Chondrocyte (in vitro differentiated cells): Measurements from ENCODE around the gene KRTAP17-1. TPM values are rescaled to one million over a fixed set of nuclear protein-coding genes. Genes with fewer than 3 reads are reported as not detected.

Experiments used
- DNase-seq: peaks from one replicate; pipeline ENCODE4 v3.0.0; 2021; ENCODE audit warnings: mixed read lengths, low spot score
- H3K27ac Mint-ChIP-seq: one replicate; pipeline ENCODE4 v1.8.0; 2021; ENCODE audit warnings: mild to moderate bottlenecking, moderate library complexity, mixed read lengths; ENCODE audit not compliant: unreplicated experiment
- H3K27me3 Mint-ChIP-seq: 2 replicates; pipeline ENCODE4 v1.8.0; 2021; ENCODE audit warnings: low read depth, mixed read lengths
- H3K36me3 Mint-ChIP-seq: 2 replicates; pipeline ENCODE4 v1.8.0; 2021; ENCODE audit warnings: low read depth, mixed read lengths
- H3K4me1 Mint-ChIP-seq: 2 replicates; pipeline ENCODE4 v1.8.0; 2021; ENCODE audit warnings: low read depth, mild to moderate bottlenecking, mixed read lengths
- H3K4me3 Mint-ChIP-seq: one replicate; pipeline ENCODE4 v1.8.0; 2021; ENCODE audit warnings: mild to moderate bottlenecking, moderate library complexity, mixed read lengths; ENCODE audit not compliant: unreplicated experiment
- H3K9me3 Mint-ChIP-seq: 2 replicates; pipeline ENCODE4 v1.8.0; 2021; ENCODE audit warnings: low read depth, mixed read lengths
- total RNA-seq: library from RNA; stranded (reverse); gene quantifications from 3 replicates; pipeline ENCODE4 v1.2.1, GENCODE V29; 2021
- TF ChIP-seq, protein P1 (sequence below): fragments of 200-600 bp; sonication (generic); IDR thresholded peaks from 2 replicates; pipeline ENCODE4 v1.5.0; 2021; ENCODE audit warnings: antibody characterized with exemption, mild to moderate bottlenecking, moderate library complexity

KRTAP17-1 gene
- total RNA-seq, 1 donor from 2014 or later: not detected

GRCh38 chr17:41318231-41318630 lies 2.7 kb upstream of the KRTAP17-1 start:
- Mint-ChIP-seq H3K9me3 (peaks cover 12% of the 10 kb centered on the region), H3K4me3 (no peak overlapping the region), H3K27ac (no peak overlapping the region), H3K4me1 (peaks cover 6% of the 10 kb centered on the region), H3K36me3 (peaks cover 3% of the 10 kb centered on the region), H3K27me3 (peaks cover 8% of the 10 kb centered on the region)
- TF ChIP-seq, protein P1, sequence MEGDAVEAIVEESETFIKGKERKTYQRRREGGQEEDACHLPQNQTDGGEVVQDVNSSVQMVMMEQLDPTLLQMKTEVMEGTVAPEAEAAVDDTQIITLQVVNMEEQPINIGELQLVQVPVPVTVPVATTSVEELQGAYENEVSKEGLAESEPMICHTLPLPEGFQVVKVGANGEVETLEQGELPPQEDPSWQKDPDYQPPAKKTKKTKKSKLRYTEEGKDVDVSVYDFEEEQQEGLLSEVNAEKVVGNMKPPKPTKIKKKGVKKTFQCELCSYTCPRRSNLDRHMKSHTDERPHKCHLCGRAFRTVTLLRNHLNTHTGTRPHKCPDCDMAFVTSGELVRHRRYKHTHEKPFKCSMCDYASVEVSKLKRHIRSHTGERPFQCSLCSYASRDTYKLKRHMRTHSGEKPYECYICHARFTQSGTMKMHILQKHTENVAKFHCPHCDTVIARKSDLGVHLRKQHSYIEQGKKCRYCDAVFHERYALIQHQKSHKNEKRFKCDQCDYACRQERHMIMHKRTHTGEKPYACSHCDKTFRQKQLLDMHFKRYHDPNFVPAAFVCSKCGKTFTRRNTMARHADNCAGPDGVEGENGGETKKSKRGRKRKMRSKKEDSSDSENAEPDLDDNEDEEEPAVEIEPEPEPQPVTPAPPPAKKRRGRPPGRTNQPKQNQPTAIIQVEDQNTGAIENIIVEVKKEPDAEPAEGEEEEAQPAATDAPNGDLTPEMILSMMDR: no peak
- DNase-seq: no peak

DNA sequence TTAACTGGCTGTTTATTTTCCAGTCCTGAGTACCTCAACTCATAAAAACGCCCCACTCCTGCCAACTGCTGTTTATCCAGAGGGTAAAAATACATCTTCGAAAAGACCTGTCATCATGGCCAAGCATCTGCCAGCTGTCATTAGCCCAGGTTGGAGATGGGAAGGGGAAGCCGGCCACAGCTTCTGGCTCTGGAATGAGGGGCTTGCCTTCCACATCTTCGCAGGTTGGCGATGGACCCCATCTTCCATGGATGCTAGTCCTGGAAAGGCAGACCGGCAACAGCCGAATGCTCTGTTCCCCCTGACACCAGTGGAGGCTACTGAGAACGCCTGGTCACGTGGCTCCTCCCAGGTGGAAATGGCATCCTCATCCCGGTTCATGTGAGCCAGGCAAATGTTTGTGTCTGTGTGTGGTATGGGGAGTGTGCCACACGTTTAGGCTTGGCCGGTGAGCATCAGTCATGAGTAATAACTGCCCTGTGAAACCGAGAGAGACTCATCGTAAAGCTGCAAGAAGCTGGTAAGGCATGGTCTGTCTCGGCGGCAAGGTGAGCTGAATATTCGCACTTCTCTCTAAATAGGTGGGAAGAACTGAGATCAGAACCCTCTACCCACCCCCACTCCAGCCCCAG lies 420 bp upstream of the KRTAP17-1 start:
- Mint-ChIP-seq H3K9me3 (peaks cover 12% of the 10 kb centered on the region), H3K36me3 (peaks cover 3% of the 10 kb centered on the region), H3K27me3 (peaks cover 11% of the 10 kb centered on the region), H3K27ac (no peak overlapping the region), H3K4me3 (no peak overlapping the region), H3K4me1 (no peaks in the 10 kb centered on the region)
- TF ChIP-seq, protein P1: no peak
- DNase-seq: no peak

- Mint-ChIP-seq H3K36me3 (no peaks in the 10 kb centered on the region), H3K9me3 (no peaks in the 10 kb centered on the region), H3K27me3 (peaks cover 12% of the 10 kb centered on the region), H3K4me1 (peaks cover 17% of the 10 kb centered on the region), H3K4me3 (no peak overlapping the region), H3K27ac (no peak overlapping the region)
- TF ChIP-seq, protein P1: no peak
- DNase-seq: no peak
Observed at GRCh38 chr17:41311111-41311510, 4.4 kb downstream of the KRTAP17-1 start.

DNA sequence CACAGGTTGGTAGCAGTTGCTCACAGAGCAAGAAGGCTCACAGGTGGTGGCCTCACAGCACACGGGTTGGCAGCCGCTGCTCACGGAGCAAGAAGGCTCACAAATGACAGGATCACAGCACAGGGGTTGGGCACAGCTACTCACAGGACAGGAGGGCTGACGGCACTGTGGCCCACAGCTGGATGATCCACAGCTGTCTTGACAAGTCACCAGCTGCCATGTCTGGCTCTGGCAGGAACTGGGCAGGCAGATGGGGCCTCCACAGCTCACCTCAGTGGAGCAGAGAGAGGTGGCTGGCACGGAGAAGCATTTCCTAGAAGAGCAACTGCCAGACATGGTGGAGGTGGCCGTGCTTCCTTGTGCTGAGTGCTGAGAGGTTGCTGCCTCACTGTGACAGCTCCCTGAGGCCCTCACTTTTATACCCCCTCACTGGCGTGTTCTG lies 6.6 kb downstream of the KRTAP17-1 start, which contains the start of gene KRTAP16-1:
TSS of gene KRTAP16-1 (minus strand) at position 392 of the 442 bp plus-strand sequence. CDS start at position 336, 56 bp downstream.
- no peak within 1 kb of the TSS for H3K4me3 Mint-ChIP-seq
- H3K27me3 Mint-ChIP-seq: peaks cover 5% of the 10 kb centered on the region
- no peak for DNase-seq
- H3K9me3 Mint-ChIP-seq: no peaks in the 10 kb centered on the region
- no peaks in the 10 kb centered on the region for H3K36me3 Mint-ChIP-seq
- H3K4me1 Mint-ChIP-seq: peaks cover 17% of the 10 kb centered on the region
- TF ChIP-seq, protein P1: no peak
- H3K27ac Mint-ChIP-seq: no peak within 1 kb of the TSS

DNA sequence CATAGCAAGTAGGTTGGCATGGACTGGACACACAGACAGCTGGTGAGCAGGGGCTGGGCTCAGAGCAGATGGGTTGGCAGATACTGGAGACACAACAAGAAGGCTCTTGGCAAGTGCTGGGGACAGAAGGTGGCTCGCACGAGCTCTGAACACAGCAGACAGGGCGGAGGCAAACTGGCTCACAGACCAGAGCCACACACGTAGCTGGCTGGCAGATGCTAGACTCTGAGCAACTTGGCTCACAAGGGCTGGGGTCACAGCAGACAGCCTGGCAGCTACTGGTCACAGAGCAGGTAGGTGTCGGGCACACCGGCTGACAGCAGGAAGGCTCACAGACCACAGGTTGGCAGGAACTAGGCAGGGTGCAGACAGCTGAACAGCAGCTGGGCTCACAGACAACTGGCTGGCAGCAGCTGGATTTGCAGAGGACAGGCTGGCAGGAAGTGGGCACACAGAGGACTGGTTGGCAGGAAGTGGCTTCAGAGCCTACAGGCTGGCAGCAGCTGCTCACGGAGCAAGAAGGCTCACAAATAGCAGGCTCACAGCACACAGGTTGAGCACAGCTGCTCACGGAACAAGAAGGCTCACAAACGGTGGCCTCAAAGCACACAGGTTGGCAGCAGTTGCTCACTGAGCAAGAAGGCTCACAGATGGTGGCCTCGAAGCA lies 7.1 kb downstream of the KRTAP17-1 start:
- Mint-ChIP-seq H3K36me3 (no peaks in the 10 kb centered on the region), H3K4me3 (no peak overlapping the region), H3K27me3 (peaks cover 4% of the 10 kb centered on the region), H3K4me1 (peaks cover 17% of the 10 kb centered on the region), H3K9me3 (no peaks in the 10 kb centered on the region), H3K27ac (no peak overlapping the region)
- DNase-seq: no peak
- TF ChIP-seq, protein P1: no peak
